ENCODE measurements around the gene PAMR1.
"Not testable (repeated sequence)": the region's sequence is repeated elsewhere in the genome, so short reads cannot be mapped to it uniquely, and the experiment has no call there.

Gene PAMR1

GRCh38 chr11:35525501-35526175 lies at the start of gene PAMR1:
Gene PAMR1, minus strand, starts transcription at chr11:35525616. Its CDS starts 31 bp downstream, at chr11:35525585.
- DNase-seq (ENCODE audit: low read depth): no peak

- no peak for DNase-seq (ENCODE audit: low read depth)
Measured at GRCh38 chr11:35571696-35572095, 46.3 kb upstream of the PAMR1 start.

DNA sequence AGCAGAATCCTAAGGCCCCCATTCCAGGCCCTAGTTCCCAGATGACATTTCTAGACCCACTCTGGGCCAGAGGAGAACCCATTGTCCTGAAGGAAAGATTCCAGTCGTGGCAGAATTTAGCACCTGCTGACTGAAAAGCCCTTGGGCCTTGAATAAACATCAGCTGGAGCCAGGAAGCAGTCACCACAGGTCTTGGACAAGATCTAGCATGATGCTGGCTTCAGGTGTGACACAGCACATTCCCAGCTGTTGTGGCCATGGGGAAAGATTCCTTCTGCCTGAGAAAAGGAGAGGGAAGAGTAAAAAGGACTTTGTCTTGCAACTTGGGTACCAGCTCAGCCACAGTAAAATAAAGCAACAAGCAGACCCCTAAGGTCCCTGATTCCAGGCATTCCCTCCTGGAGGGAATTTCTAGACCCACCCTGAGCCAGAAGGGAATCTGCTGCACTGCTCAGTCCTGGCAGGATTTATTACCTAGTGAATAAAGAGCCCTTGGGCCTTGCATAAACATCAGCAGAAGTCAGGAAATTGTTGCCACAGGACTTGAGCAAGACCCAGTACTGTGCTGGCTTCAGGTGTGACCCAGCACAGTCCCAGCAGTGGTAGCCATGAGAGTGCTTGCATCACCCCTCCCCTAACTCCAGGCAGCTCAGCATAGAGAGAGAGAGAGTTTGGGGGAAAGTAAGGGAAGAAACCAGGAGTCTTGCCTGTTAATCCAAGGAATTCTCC lies 42.5 kb upstream of the PAMR1 start:
- DNase-seq (ENCODE audit: low read depth): no peak

GRCh38 chr11:35566885-35567284 lies 41.5 kb upstream of the PAMR1 start:
- DNase-seq (ENCODE audit: low read depth): no peak

- DNase-seq (ENCODE audit: low read depth): no peak
Measured at GRCh38 chr11:35566181-35566580, 40.8 kb upstream of the PAMR1 start.

GRCh38 chr11:35564245-35564595 lies 38.8 kb upstream of the PAMR1 start:
- no peak for DNase-seq (ENCODE audit: low read depth)

DNA sequence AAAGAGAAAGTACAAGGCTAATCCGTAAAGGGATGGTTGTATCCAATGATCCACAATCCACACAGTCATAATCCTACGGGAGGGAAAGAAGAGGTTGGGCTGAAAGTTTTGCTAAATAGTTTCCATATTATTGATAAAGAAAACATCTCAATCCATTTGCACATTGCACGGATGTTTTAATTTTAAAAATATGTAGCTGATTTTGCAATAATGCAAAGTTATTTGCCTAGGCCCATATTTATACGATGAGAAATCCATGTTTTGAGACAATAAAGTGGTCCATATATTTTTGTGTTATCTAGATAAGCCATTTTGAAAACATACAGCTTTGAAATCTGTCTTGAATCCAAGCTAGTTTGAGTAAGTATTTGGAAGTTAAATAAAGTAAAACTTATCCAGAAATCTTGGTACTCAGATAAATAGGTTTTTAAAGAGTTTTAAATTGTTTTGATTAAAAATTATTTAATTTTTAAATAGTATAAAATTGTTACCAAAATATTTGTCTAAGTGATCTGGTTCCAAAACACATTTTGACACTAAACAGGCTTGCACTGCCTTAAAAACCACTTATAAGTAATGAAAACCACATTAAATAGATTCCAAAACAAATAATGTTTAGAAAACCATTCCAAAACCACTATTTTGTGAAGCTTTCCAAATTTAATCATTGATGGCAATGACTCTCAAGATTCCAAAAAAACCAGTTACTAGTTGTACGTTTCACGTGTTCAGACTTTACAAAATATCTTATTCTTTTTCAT lies 38.2 kb upstream of the PAMR1 start:
- DNase-seq (ENCODE audit: low read depth): no peak

DNA sequence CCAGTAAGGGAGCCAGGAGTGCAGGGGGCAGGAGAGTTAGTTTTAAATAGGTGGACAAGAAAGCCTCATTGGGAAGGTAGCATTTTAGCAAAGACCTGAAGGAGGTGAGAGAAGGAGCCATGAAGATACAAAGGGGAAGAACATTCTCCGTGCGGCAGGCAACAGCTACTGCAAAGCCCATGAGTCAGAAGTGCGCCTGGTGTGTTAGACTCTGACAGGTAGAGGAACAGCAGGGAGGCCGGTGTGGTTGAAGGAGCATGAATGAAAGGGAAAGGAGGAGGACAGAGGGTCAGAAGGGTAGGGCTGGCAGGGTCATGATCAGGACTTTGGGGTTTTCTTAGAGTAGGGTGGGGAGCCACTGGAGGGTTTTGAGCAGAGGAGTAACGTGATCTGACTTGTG lies 34.5 kb upstream of the PAMR1 start:
- DNase-seq (ENCODE audit: low read depth): no peak

DNA sequence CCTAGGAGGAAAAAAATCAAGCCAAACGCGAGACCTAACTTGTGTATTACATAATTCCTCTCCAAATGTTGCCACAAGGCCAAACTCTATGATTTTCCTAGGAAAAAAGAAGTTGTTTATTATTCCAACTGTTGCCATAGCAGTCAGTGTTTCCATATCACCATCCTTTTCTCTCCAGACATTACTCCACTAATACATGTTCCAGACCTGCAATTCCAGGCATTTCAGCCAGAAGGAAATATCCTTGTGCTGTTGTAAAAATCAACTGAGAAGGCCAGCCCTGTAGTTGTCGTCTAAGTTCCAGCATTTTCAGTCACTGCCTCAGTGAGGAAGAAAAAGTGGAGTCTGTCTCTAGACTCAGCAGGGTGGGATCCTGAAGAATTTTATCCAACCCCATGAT lies 33.1 kb upstream of the PAMR1 start:
- no peak for DNase-seq (ENCODE audit: low read depth)

GRCh38 chr11:35555488-35555887 lies 30.1 kb upstream of the PAMR1 start:
- DNase-seq (ENCODE audit: low read depth): no peak

- DNase-seq (ENCODE audit: low read depth): no peak
Measured at GRCh38 chr11:35554491-35555437, 29.3 kb upstream of the PAMR1 start.

- no peak for DNase-seq (ENCODE audit: low read depth)
Measured at GRCh38 chr11:35553831-35554230, 28.4 kb upstream of the PAMR1 start.

DNA sequence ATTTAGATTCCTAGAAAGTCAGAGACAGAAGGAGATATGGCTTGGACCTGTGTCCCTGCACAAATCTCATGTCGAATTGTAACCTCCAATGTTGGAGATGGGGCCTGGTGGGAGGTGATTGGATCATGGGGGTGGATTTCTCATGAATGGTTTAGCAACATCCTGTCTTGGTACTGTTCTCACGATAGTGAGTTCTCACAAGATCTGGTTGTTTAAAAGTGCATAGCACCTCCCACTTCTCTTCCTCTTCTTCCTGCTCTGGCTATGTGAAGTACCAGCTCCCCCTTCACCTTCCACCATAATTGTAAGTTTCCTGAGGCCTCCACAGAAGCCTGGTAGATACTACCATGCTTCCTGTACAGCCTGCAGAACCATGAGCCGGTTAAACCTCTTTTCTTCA lies 27.6 kb upstream of the PAMR1 start:
- no peak for DNase-seq (ENCODE audit: low read depth)

GRCh38 chr11:35552616-35553015 lies 27.2 kb upstream of the PAMR1 start:
- DNase-seq (ENCODE audit: low read depth): no peak

DNA sequence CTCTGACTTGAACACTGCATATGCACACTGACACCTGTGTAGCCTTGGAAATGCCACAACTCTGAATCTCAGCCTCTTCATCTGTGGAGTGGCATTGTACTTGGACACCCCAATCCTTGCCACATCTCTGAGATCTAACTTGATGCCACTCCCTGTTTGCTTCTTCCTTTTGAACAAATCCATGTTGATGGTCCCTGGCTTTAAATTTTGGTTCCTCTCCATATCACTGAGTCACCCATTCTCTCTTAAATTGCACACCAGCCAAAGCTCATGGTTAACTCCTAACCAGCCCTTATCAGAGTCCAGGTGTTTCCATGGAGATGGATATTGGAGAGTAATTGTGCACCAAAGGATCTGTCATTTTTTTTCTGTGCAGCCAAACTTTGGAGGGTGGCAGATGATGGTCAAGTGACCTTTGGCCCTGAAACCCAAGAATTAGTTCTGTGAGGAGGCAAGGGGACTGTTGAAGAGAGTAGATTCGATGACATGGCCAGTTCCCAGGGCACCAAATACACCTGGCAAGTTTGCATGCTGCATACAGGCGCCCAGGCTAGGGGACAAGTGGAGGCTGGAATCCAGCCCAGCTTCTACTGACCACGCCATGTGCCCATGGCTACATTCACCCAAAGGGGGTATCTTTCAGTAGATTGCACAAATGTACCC lies 25.1 kb upstream of the PAMR1 start:
- no peak for DNase-seq (ENCODE audit: low read depth)

- DNase-seq (ENCODE audit: low read depth): no peak
Measured at GRCh38 chr11:35549787-35550186, 24.4 kb upstream of the PAMR1 start.

DNA sequence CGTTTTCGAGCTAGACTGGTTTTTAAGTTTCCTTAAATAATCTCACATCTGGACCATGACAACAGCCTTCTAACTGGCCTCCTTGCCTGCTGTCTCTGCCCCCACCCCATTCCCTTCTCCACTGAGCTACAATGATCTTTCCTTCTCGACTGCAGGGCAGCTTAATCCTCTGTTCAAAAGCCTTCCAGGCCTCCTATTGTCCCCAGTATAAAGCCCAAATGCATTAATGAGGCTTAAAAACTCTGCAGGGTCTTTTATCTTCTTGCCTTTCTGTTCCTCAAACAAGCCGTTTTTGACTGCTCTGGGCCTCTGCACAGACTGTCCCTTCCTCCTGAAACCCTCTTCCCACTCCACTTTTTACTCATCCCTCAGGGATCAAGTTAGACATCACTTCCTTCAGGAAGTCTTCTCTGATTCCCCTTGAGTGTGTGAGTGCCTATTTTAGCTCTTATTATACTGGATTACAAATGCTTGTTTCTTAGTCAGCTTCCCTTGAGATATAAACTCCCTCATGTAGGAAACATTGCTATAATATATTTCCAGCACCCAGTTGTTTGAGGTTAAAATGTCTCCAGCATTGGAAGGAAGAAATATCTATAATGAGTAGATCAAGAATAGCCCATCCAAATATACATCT lies 23.6 kb upstream of the PAMR1 start:
- no peak for DNase-seq (ENCODE audit: low read depth)

GRCh38 chr11:35547995-35548394 lies 22.6 kb upstream of the PAMR1 start:
- DNase-seq (ENCODE audit: low read depth): not testable (repeated sequence)

DNA sequence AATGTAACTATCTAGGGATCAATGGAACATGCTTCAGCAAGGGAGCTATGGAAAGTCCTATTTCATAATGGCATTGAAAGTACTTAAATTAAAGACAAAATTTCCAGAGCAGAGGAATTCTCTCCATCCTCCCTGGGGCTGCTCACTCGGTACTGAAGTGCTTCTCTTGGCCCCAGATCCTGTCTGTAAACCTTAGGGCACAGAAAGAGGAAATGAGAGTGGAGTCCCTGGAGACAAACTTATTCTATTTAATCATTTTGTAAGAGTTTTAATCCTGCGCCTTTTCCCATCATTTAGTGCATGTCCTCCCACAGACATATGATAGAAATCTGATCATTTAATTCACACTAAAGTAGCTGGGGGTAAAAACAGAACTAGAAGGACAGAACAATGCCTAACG lies 20.9 kb upstream of the PAMR1 start:
- DNase-seq (ENCODE audit: low read depth): no peak

- no peak for DNase-seq (ENCODE audit: low read depth)
Measured at GRCh38 chr11:35545391-35546003, 20.1 kb upstream of the PAMR1 start.

DNA sequence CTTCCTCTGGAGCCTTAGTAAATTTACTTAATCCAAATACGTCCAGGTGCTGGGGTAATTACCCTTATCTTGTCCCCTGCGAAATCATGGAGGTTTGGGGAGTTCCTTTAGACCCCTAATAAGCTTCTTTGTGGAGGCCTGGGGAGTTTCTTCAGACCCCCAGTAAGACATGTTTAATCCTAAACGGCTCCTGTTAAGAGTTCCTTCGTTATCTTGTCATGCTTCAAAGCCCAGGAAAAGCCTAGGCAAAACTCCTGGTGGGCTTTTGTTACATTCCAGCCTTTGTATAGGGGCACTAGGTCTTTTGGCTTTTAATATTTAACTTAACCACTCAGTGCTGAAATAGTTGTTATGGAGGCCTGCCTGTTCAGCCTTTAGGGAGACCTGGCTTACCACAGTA lies 18.1 kb upstream of the PAMR1 start:
- no peak for DNase-seq (ENCODE audit: low read depth)
